ENCODE results near the gene GPR108. TPM values are rescaled to one million over a fixed set of nuclear protein-coding genes. Genes with fewer than 3 reads are reported as not detected.
A peak's percentile ranks its signal among the peaks of the same experiment; 100 is the strongest.

GPR108 gene
- total and polyA plus RNA-seq, 4 donors = 17.2 to 34.2 (median 30.5) TPM

DNA sequence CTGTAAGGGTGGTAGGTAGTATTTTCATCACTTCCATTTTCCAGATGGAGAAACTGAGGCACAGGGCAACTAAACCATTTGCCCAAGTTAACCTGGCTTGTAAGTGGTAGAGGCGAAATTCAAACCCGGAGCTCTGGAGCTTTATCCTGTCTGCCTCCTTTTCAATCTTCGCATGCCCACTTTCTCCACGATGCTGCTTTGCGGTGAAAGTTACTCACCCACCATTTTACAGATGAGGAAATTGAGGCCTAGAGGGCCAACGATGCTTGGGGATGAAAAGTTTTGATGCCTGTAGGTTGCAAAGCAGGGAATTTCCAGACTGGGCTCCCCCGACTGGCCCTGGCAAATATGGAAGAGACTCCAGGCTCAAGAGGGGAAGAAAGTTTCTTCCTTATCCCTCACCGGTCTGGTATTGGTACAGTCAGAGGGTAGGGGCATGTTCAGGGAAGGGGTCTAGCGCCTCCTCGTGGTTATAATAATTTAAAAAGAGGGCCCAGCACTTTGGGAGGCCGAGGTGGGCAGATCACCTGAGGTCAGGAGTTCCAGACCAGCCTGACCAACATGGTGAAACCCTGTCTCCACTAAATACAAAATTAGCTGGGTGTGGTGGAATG, 31.7 kb upstream of the GPR108 start:
- no peaks in the 10 kb centered on the region for H3K36me3 ChIP-seq (ENCODE audit: control insufficient read depth in 4 of 4, insufficient read depth in 3 of 4, low read depth in 1 of 4, low read length in 3 of 4)
- TF ChIP-seq RXRA (IDR thresholded peaks at IDR 0.05) (no peak), EGR1 (IDR thresholded peaks at IDR 0.05; ENCODE audit: low read depth in 2 of 2) (no peak), FOXA1 (IDR thresholded peaks at IDR 0.05) (no peak), HNF4G (IDR thresholded peaks at IDR 0.05) (no peak), HNF4A (conservative IDR thresholded peaks at IDR 0.05) (no peak), JUND (IDR thresholded peaks at IDR 0.05) (no peak), YY1 (IDR thresholded peaks at IDR 0.05) (no peak), RAD21 (IDR thresholded peaks at IDR 0.05) (peak; percentile 48 to 75), FOXA2 (IDR thresholded peaks at IDR 0.05) (no peak), GABPA (IDR thresholded peaks at IDR 0.05 in 1 of 2, conservative IDR thresholded peaks at IDR 0.05 in 1 of 2) (no peak), NR2F2 (IDR thresholded peaks at IDR 0.05) (no peak), SP1 (IDR thresholded peaks at IDR 0.05) (no peak)
- TF ChIP-seq, protein P1, sequence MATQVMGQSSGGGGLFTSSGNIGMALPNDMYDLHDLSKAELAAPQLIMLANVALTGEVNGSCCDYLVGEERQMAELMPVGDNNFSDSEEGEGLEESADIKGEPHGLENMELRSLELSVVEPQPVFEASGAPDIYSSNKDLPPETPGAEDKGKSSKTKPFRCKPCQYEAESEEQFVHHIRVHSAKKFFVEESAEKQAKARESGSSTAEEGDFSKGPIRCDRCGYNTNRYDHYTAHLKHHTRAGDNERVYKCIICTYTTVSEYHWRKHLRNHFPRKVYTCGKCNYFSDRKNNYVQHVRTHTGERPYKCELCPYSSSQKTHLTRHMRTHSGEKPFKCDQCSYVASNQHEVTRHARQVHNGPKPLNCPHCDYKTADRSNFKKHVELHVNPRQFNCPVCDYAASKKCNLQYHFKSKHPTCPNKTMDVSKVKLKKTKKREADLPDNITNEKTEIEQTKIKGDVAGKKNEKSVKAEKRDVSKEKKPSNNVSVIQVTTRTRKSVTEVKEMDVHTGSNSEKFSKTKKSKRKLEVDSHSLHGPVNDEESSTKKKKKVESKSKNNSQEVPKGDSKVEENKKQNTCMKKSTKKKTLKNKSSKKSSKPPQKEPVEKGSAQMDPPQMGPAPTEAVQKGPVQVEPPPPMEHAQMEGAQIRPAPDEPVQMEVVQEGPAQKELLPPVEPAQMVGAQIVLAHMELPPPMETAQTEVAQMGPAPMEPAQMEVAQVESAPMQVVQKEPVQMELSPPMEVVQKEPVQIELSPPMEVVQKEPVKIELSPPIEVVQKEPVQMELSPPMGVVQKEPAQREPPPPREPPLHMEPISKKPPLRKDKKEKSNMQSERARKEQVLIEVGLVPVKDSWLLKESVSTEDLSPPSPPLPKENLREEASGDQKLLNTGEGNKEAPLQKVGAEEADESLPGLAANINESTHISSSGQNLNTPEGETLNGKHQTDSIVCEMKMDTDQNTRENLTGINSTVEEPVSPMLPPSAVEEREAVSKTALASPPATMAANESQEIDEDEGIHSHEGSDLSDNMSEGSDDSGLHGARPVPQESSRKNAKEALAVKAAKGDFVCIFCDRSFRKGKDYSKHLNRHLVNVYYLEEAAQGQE (IDR thresholded peaks at IDR 0.05) = no peak
- TF ChIP-seq, protein P2, sequence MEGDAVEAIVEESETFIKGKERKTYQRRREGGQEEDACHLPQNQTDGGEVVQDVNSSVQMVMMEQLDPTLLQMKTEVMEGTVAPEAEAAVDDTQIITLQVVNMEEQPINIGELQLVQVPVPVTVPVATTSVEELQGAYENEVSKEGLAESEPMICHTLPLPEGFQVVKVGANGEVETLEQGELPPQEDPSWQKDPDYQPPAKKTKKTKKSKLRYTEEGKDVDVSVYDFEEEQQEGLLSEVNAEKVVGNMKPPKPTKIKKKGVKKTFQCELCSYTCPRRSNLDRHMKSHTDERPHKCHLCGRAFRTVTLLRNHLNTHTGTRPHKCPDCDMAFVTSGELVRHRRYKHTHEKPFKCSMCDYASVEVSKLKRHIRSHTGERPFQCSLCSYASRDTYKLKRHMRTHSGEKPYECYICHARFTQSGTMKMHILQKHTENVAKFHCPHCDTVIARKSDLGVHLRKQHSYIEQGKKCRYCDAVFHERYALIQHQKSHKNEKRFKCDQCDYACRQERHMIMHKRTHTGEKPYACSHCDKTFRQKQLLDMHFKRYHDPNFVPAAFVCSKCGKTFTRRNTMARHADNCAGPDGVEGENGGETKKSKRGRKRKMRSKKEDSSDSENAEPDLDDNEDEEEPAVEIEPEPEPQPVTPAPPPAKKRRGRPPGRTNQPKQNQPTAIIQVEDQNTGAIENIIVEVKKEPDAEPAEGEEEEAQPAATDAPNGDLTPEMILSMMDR (IDR thresholded peaks at IDR 0.05; ENCODE audit: low read depth, low read length, missing input control) = peak; percentile 15
- TF ChIP-seq, protein P3, sequence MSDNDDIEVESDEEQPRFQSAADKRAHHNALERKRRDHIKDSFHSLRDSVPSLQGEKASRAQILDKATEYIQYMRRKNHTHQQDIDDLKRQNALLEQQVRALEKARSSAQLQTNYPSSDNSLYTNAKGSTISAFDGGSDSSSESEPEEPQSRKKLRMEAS (IDR thresholded peaks at IDR 0.05) = no peak
- peaks cover 12 to 26% (median 19%) of the 10 kb centered on the region in 4 donors for H3K4me1 ChIP-seq (ENCODE audit: control insufficient read depth in 4 of 4, insufficient read depth in 4 of 4, low read length in 3 of 4)
- H3K4me3 ChIP-seq (ENCODE audit: low read depth in 1 of 3, low read length in 3 of 3) = no peak overlapping the region
- WGBS = 54% methylated on average over 11 of the region's 11 CpGs
- H3K9ac ChIP-seq (ENCODE audit: low read depth in 1 of 2, low read length in 2 of 2) = no peak overlapping the region
- H3K27me3 ChIP-seq (ENCODE audit: control insufficient read depth in 4 of 4, insufficient read depth in 4 of 4, low read length in 3 of 4) = no peaks in the 10 kb centered on the region
- no peaks in the 10 kb centered on the region for H3K9me3 ChIP-seq (ENCODE audit: control insufficient read depth in 4 of 4, low read length in 3 of 4)
- no peak overlapping the region for H3K27ac ChIP-seq (ENCODE audit: low read depth in 1 of 2, low read length in 2 of 2)
- no peak for DNase-seq (ENCODE audit: low spot score)

DNA sequence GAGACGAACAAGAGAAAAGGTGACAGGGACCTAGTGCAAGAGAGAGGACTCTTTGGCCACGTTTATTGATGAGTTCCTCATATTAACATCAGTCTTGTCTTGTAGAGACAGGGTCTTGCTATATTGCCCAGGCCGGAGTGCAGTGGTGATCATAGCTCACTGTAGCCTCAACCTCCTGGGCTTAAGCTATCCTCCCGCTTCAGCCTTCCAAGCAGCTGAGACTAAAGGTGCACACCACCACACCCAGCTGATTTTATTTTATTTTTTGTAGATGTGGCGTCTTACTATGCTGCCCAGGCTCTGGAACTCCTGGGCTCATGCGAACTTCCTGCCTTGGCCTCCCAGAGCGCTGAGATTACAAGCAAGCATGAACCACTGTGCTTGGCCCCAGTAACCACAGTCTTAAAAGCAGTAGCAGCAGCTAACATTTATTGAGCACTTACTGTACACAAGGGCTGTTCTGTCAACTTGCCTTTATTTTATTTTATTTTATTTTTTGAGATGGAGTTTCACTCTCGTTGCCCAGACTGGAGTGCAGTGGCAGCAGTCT, 30.9 kb upstream of the GPR108 start:
- no peak overlapping the region for H3K9ac ChIP-seq (ENCODE audit: low read depth in 1 of 2, low read length in 2 of 2)
- H3K4me3 ChIP-seq (ENCODE audit: low read depth in 1 of 3, low read length in 3 of 3) = peak overlapping the region in 1 of 3 donors; percentile 36
- no peak for DNase-seq (ENCODE audit: low spot score)
- WGBS = 54% methylated on average over 8 of the region's 8 CpGs
- H3K4me1 ChIP-seq (ENCODE audit: control insufficient read depth in 4 of 4, insufficient read depth in 4 of 4, low read length in 3 of 4) = peaks cover 12 to 26% (median 19%) of the 10 kb centered on the region in 4 donors
- no peaks in the 10 kb centered on the region for H3K9me3 ChIP-seq (ENCODE audit: control insufficient read depth in 4 of 4, low read length in 3 of 4)
- H3K36me3 ChIP-seq (ENCODE audit: control insufficient read depth in 4 of 4, insufficient read depth in 3 of 4, low read depth in 1 of 4, low read length in 3 of 4) = no peaks in the 10 kb centered on the region
- H3K27me3 ChIP-seq (ENCODE audit: control insufficient read depth in 4 of 4, insufficient read depth in 4 of 4, low read length in 3 of 4) = no peaks in the 10 kb centered on the region
- H3K27ac ChIP-seq (ENCODE audit: low read depth in 1 of 2, low read length in 2 of 2) = peak overlapping the region; percentile 34 to 57
- TF ChIP-seq RAD21 (IDR thresholded peaks at IDR 0.05) = no peak
- TF ChIP-seq, protein P1 (IDR thresholded peaks at IDR 0.05) = no peak
- TF ChIP-seq, protein P4, sequence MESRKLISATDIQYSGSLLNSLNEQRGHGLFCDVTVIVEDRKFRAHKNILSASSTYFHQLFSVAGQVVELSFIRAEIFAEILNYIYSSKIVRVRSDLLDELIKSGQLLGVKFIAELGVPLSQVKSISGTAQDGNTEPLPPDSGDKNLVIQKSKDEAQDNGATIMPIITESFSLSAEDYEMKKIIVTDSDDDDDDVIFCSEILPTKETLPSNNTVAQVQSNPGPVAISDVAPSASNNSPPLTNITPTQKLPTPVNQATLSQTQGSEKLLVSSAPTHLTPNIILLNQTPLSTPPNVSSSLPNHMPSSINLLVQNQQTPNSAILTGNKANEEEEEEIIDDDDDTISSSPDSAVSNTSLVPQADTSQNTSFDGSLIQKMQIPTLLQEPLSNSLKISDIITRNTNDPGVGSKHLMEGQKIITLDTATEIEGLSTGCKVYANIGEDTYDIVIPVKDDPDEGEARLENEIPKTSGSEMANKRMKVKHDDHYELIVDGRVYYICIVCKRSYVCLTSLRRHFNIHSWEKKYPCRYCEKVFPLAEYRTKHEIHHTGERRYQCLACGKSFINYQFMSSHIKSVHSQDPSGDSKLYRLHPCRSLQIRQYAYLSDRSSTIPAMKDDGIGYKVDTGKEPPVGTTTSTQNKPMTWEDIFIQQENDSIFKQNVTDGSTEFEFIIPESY (IDR thresholded peaks at IDR 0.05) = no peak
- no peak for TF ChIP-seq EGR1 (IDR thresholded peaks at IDR 0.05; ENCODE audit: low read depth in 2 of 2)
- TF ChIP-seq HNF4A (conservative IDR thresholded peaks at IDR 0.05) = no peak
- TF ChIP-seq JUND (IDR thresholded peaks at IDR 0.05) = no peak
- TF ChIP-seq SP1 (IDR thresholded peaks at IDR 0.05) = no peak
- TF ChIP-seq TAF1 (conservative IDR thresholded peaks at IDR 0.05) = no peak
- no peak for TF ChIP-seq GABPA (IDR thresholded peaks at IDR 0.05 in 1 of 2, conservative IDR thresholded peaks at IDR 0.05 in 1 of 2)
- TF ChIP-seq FOXA2 (IDR thresholded peaks at IDR 0.05) = no peak
- no peak for TF ChIP-seq YY1 (IDR thresholded peaks at IDR 0.05)
- no peak for TF ChIP-seq NR2F2 (IDR thresholded peaks at IDR 0.05)
- TF ChIP-seq, protein P5, sequence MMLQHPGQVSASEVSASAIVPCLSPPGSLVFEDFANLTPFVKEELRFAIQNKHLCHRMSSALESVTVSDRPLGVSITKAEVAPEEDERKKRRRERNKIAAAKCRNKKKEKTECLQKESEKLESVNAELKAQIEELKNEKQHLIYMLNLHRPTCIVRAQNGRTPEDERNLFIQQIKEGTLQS (IDR thresholded peaks at IDR 0.05) = no peak
- TF ChIP-seq FOXA1 (IDR thresholded peaks at IDR 0.05) = no peak
